PC-9 (cell line): Measurements from ENCODE around the gene GRIPAP1.

ENCODE experiments used
- CTCF ChIP-seq: fragments of 200-600 bp; sonication (generic); conservative IDR thresholded peaks from 2 replicates; pipeline ENCODE4 v1.6.1; 2017; ENCODE audit warnings: mixed run types, antibody characterized with exemption, mild to moderate bottlenecking, moderate library complexity
- EZH2 ChIP-seq: fragments of 200-600 bp; sonication (generic); IDR thresholded peaks from 2 replicates; pipeline ENCODE4 v1.8.0; 2017; ENCODE audit warnings: antibody characterized with exemption, low read depth

GRCh38 chrX:48996969-48997368, 5.1 kb downstream of the GRIPAP1 start:
- TF ChIP-seq CTCF (no peak), EZH2 (no peak)
